Measurements from ENCODE around the gene RAB3GAP1. TPM values are rescaled to one million over a fixed set of nuclear protein-coding genes. Genes with fewer than 3 reads are reported as not detected.
A peak's percentile ranks its signal among the peaks of the same experiment; 100 is the strongest.

The RAB3GAP1 gene
- total RNA-seq, 1 donor from 2014 or later: 71.2 TPM

- no peak overlapping the region for H3K9ac ChIP-seq
- H3F3A ChIP-seq (ENCODE audit: low read depth): no peaks in the 10 kb centered on the region
- H3K27ac Mint-ChIP-seq: no peak overlapping the region
- no peaks in the 10 kb centered on the region for H4K20me1 ChIP-seq (ENCODE audit: low read depth)
- H3K36me3 Mint-ChIP-seq: no peaks in the 10 kb centered on the region
- DNase-seq (ENCODE audit: low spot score): no peak
- H3K36me3 ChIP-seq: no peaks in the 10 kb centered on the region
- no peaks in the 10 kb centered on the region for H3K9me3 ChIP-seq (ENCODE audit: low read depth)
- no peaks in the 10 kb centered on the region for H3K27me3 ChIP-seq
- TF ChIP-seq EZH2phosphoT487 (IDR thresholded peaks at IDR 0.05) (no peak), CTCF (IDR thresholded peaks at IDR 0.05) (peak; percentile 63)
- peaks cover 4% of the 10 kb centered on the region for H3K27me3 Mint-ChIP-seq (ENCODE audit: insufficient read depth, low read depth)
- peaks cover 12% of the 10 kb centered on the region for H3K4me1 Mint-ChIP-seq
- H3K4me3 Mint-ChIP-seq: no peak overlapping the region
- no peaks in the 10 kb centered on the region for H3K9me3 Mint-ChIP-seq
- H3K4me2 ChIP-seq: no peak overlapping the region
- H3K4me1 ChIP-seq: peaks cover 7% of the 10 kb centered on the region
- no peak overlapping the region for H3K4me3 ChIP-seq
- H2AFZ ChIP-seq (replicated peaks): no peak overlapping the region
- H3K79me2 ChIP-seq (ENCODE audit: low read depth): no peaks in the 10 kb centered on the region
- no peak overlapping the region for H3K27ac ChIP-seq
Observed at GRCh38 chr2:135043345-135043744, 8.7 kb upstream of the RAB3GAP1 start.

- peak within 1 kb of the TSS; percentile 66 for H3K27ac Mint-ChIP-seq
- H3K36me3 Mint-ChIP-seq: no peaks in the 10 kb centered on the region
- peaks cover 4% of the 10 kb centered on the region for H3K27me3 Mint-ChIP-seq (ENCODE audit: insufficient read depth, low read depth)
- H3F3A ChIP-seq (ENCODE audit: low read depth): peaks cover 6% of the 10 kb centered on the region
- no peak within 1 kb of the TSS for H3K4me2 ChIP-seq
- H3K79me2 ChIP-seq (ENCODE audit: low read depth): peaks cover 2% of the 10 kb centered on the region
- H3K4me1 Mint-ChIP-seq: peaks cover 19% of the 10 kb centered on the region
- no peak for DNase-seq (ENCODE audit: low spot score)
- no peak within 1 kb of the TSS for H3K4me3 Mint-ChIP-seq
- no peak for TF ChIP-seq EZH2phosphoT487 (IDR thresholded peaks at IDR 0.05)
- TF ChIP-seq EZH2 (IDR thresholded peaks at IDR 0.05): no peak
- TF ChIP-seq CTCF (IDR thresholded peaks at IDR 0.05): no peak
- H3K36me3 ChIP-seq: no peaks in the 10 kb centered on the region
- no peaks in the 10 kb centered on the region for H3K9me3 Mint-ChIP-seq
- no peaks in the 10 kb centered on the region for H4K20me1 ChIP-seq (ENCODE audit: low read depth)
- H3K9ac ChIP-seq: no peak within 1 kb of the TSS
- no peaks in the 10 kb centered on the region for H3K9me3 ChIP-seq (ENCODE audit: low read depth)
- peaks cover 7% of the 10 kb centered on the region for H3K4me1 ChIP-seq
- H3K4me3 ChIP-seq: no peak within 1 kb of the TSS
- no peaks in the 10 kb centered on the region for H3K27me3 ChIP-seq
- no peak within 1 kb of the TSS for H2AFZ ChIP-seq (replicated peaks)
- no peak within 1 kb of the TSS for H3K27ac ChIP-seq
Observed at GRCh38 chr2:135047300-135047699, 4.8 kb upstream of the RAB3GAP1 start, which contains the start of gene MAP3K19. MAP3K19 (minus strand) TSS chr2:135047447; CDS start chr2:135024647, 22,800 bp downstream.

- Histone ChIP-seq H3K27ac (no peak overlapping the region), H3K36me3 (no peaks in the 10 kb centered on the region), H3K4me1 (peaks cover 8% of the 10 kb centered on the region), H3K4me3 (no peak overlapping the region), H3K79me2 (ENCODE audit: low read depth) (peaks cover 10% of the 10 kb centered on the region), H4K20me1 (ENCODE audit: low read depth) (peaks cover 2% of the 10 kb centered on the region), H2AFZ (replicated peaks) (no peak overlapping the region), H3F3A (ENCODE audit: low read depth) (peaks cover 6% of the 10 kb centered on the region), H3K9ac (no peak overlapping the region), H3K9me3 (ENCODE audit: low read depth) (no peaks in the 10 kb centered on the region), H3K4me2 (no peak overlapping the region), H3K27me3 (no peaks in the 10 kb centered on the region)
- DNase-seq (ENCODE audit: low spot score): no peak
- H3K4me3 Mint-ChIP-seq: no peak overlapping the region
- no peak overlapping the region for H3K27ac Mint-ChIP-seq
- TF ChIP-seq CTCF (IDR thresholded peaks at IDR 0.05): no peak
- TF ChIP-seq EZH2phosphoT487 (IDR thresholded peaks at IDR 0.05): no peak
- TF ChIP-seq EZH2 (IDR thresholded peaks at IDR 0.05): no peak
- H3K4me1 Mint-ChIP-seq: peaks cover 22% of the 10 kb centered on the region
- no peaks in the 10 kb centered on the region for H3K36me3 Mint-ChIP-seq
- no peaks in the 10 kb centered on the region for H3K9me3 Mint-ChIP-seq
- peaks cover under 1% of the 10 kb centered on the region for H3K27me3 Mint-ChIP-seq (ENCODE audit: insufficient read depth, low read depth)
Observed at GRCh38 chr2:135048122-135048521, 4.0 kb upstream of the RAB3GAP1 start.
